HG02840 (cell line): ENCODE results near the gene RAMACL.

Experiments used
- ATAC-seq: cut with Tn5 transposase; IDR thresholded peaks from one replicate; pipeline ENCODE4 v1.9.1; 2021; ENCODE audit warnings: mild to moderate bottlenecking, moderate library complexity, moderate number of reproducible peaks; ENCODE audit not compliant: unreplicated experiment, low FRiP score

Gene RAMACL

GRCh38 chr6:166618866-166619761 is 32.6 kb upstream of the RAMACL start:
- no peak for ATAC-seq

GRCh38 chr6:166618251-166618650 is 31.8 kb upstream of the RAMACL start:
- no peak for ATAC-seq

- no peak for ATAC-seq
These were observed 30.9 kb upstream of the RAMACL start for GRCh38 chr6:166617359-166617758.

- no peak for ATAC-seq
These were observed 30.1 kb upstream of the RAMACL start for GRCh38 chr6:166616261-166617238.

- ATAC-seq, result no peak
These were observed 28.7 kb upstream of the RAMACL start for GRCh38 chr6:166615059-166615770.

- no peak for ATAC-seq
These were observed 28.1 kb upstream of the RAMACL start for GRCh38 chr6:166614589-166614988.

GRCh38 chr6:166614171-166614583 is 27.7 kb upstream of the RAMACL start:
- no peak for ATAC-seq

- no peak for ATAC-seq
These were observed 26.5 kb upstream of the RAMACL start for GRCh38 chr6:166613027-166613426.

- ATAC-seq, result no peak
These were observed 26.0 kb upstream of the RAMACL start for GRCh38 chr6:166612471-166612881.

- no peak for ATAC-seq
These were observed 25.2 kb upstream of the RAMACL start for GRCh38 chr6:166611631-166612030.

GRCh38 chr6:166610069-166610468 is 23.6 kb upstream of the RAMACL start:
- ATAC-seq, result no peak

GRCh38 chr6:166608774-166609173 is 22.3 kb upstream of the RAMACL start:
- no peak for ATAC-seq

- ATAC-seq, result no peak
These were observed 19.3 kb upstream of the RAMACL start for GRCh38 chr6:166605752-166606151.

- ATAC-seq, result no peak
These were observed 18.4 kb upstream of the RAMACL start for GRCh38 chr6:166604911-166605310.

GRCh38 chr6:166604328-166604727 is 17.9 kb upstream of the RAMACL start:
- ATAC-seq, result no peak

GRCh38 chr6:166603043-166603690 is 16.7 kb upstream of the RAMACL start:
- ATAC-seq, result no peak

- no peak for ATAC-seq
These were observed 15.5 kb upstream of the RAMACL start for GRCh38 chr6:166601956-166602355.

GRCh38 chr6:166600931-166601330 is 14.5 kb upstream of the RAMACL start:
- no peak for ATAC-seq

GRCh38 chr6:166599205-166599604 is 12.7 kb upstream of the RAMACL start:
- no peak for ATAC-seq
